ENCODE measurements around the gene SFTA2. TPM values are rescaled to one million over a fixed set of nuclear protein-coding genes. Genes with fewer than 3 reads are reported as not detected.

SFTA2 gene
- polyA plus RNA-seq, 4 donors = 0.95 to 1.3 (median 1.1) TPM

DNA sequence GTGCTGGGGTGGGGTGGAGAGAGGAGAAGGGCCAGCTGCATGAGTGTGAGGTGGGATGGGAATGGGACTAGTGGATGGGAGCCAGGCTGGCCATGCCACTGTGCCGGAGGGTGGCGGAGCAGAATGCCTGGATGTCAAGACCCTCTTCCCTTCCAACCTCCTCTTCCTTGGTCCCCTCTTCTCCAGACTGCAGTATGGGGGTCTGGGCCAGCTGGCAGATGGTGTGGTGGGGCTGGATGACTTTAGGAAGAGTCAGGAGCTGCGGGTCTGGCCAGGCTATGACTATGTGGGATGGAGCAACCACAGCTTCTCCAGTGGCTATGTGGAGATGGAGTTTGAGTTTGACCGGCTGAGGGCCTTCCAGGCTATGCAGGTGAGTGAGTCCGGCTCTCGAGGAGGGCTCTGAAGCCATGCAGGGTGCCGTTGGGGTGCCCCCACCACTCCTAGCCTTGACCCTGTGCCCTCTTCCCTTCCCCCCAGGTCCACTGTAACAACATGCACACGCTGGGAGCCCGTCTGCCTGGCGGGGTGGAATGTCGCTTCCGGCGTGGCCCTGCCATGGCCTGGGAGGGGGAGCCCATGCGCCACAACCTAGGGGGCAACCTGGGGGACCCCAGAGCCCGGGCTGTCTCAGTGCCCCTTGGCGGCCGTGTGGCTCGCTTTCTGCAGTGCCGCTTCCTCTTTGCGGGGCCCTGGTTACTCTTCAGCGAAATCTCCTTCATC is 40.0 kb downstream of the SFTA2 start:
- no peak for DNase-seq (ENCODE audit: low read depth in 4 of 4, low spot score in 2 of 4)

DNA sequence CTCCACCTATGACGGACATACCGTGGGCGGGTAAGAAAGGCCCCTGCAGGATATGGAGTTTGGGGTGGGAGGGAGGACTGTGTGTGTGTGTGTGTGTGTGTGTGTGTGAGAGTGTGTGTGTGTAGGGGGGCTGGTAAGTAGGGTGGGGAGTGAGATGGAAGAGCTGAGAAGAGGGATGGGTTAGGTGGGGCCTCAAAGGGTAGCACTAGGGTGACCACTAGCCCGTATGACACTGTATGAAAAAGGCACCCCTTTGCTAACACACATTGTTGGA is 40.6 kb downstream of the SFTA2 start:
- no peak for DNase-seq (ENCODE audit: low read depth in 4 of 4, low spot score in 2 of 4)

DNA sequence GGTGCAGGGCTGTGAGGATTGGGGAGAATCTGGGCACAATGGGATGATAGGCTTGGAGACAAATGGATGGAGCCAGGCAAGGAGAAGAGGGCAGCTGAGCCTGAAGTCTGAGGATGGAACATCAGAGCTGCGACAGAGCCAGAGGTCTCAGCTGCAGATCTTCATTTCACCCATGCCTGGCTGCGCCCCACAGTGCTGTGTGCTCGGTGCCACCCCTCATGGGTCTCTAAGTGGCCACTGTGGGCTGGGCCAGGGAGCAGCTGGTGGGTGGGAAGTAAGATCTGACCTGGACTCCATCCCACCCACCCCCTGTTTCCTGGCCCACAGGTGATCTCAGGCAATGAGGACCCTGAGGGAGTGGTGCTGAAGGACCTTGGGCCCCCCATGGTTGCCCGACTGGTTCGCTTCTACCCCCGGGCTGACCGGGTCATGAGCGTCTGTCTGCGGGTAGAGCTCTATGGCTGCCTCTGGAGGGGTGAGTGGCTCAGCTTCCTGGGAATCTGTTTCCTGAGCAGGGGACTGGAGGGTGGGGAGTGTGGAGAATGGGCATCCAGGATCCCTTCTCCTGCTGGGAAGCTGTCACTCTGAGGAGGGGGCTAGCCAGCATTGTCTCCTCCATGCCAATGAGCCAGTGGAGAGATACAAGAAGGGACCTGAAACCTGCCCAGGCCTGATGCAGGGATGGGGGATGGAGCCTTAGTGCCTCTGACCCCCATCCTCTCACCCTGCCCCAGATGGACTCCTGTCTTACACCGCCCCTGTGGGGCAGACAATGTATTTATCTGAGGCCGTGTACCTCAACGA is 41.1 kb downstream of the SFTA2 start:
- no peak for DNase-seq (ENCODE audit: low read depth in 4 of 4, low spot score in 2 of 4)

- no peak for DNase-seq (ENCODE audit: low read depth in 4 of 4, low spot score in 2 of 4)
Observed at GRCh38 chr6:30889921-30890645, 41.9 kb downstream of the SFTA2 start.

DNA sequence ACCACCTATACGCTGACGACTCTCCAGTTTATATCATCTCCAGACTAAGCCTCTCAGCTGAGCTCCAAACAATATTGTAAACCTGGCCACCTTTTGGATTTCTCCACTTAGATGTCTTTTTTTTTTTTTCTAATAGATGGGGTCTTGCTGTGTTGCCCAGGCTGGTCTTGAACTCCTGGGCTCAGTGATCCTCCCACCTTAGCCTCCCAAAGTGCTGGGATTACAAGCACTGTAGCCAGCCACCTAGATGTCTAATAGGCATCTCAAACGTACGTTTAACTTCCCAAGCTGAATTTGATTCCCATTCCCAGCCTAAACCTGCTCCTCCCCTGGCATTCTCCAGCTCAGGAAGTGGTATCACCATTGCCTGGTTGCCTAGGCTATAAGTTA is 42.5 kb downstream of the SFTA2 start:
- no peak for DNase-seq (ENCODE audit: low read depth in 4 of 4, low spot score in 2 of 4)

GRCh38 chr6:30888816-30889495 is 43.0 kb downstream of the SFTA2 start:
- no peak for DNase-seq (ENCODE audit: low read depth in 4 of 4, low spot score in 2 of 4)

- DNase-seq (ENCODE audit: low read depth in 4 of 4, low spot score in 2 of 4) = no peak
Observed at GRCh38 chr6:30887901-30888815, 43.8 kb downstream of the SFTA2 start.

DNA sequence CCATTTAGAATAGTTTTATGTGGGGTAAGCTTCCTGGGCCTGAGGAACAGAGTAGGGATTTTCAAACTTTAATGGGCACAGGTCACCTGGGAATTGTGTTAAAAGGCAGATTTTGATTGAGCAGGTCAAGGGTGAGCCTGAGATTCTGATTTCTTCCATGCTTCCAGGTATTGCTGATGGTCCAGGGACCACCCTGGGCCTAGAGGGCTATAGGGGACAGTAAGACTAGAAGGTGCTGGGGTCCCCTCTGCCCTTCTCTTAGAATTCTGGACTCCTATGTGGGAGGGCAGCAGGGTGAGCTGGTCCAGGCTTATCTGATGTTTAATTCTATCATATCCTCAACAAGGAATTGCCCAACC is 45.1 kb downstream of the SFTA2 start:
- DNase-seq (ENCODE audit: low read depth in 4 of 4, low spot score in 2 of 4) = no peak

- DNase-seq (ENCODE audit: low read depth in 4 of 4, low spot score in 2 of 4) = peak in 2 of 4 donors; percentile 66 to 78
Observed at GRCh38 chr6:30885999-30886896, 45.7 kb downstream of the SFTA2 start.

GRCh38 chr6:30885481-30885998 is 46.4 kb downstream of the SFTA2 start:
- DNase-seq (ENCODE audit: low read depth in 4 of 4, low spot score in 2 of 4) = no peak

DNA sequence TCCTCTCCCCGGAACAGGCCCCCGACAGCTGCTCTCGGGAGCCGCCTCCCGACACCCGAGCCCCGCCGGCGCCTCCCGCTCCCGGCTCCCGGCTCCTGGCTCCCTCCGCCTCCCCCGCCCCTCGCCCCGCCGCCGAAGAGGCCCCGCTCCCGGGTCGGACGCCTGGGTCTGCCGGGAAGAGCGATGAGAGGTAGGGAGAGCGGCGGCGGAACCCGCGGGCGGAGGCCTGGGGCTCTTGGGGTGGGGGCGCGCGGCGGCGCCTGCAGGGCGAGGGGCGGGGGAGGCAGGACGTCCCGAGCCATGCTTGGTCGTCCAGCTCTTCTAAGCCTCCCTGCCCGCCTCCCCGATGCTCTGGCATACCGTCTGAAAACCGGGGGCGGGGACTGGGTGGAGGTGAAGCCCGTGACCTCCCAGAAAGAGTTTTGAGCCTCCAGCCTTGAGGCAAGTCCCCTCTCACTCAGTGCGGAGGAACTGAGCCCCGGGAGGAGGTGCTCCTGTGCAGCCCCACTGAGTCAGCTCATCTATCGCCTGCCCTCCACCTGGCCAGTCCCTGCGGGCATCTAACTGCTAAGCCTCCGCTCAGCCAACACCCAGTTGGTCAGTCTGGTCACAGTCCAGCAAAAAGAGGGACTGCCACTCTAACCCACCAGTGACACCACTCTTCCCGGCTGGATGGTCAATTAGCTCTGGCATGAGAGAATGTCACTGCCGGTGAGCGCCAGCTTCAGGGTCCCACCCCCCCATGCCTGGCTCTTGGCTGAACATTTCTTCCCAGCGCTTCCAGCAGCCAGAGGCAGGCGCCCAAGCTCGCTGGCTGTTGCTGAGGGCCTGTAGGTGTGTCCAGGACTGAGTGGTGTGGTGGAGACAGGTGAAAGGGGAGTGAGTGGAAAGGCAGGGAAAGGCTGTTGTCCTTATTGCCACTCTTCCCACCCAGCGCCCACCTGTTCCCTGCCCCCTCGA is 47.2 kb downstream of the SFTA2 start:
- no peak for DNase-seq (ENCODE audit: low read depth in 4 of 4, low spot score in 2 of 4)

DNA sequence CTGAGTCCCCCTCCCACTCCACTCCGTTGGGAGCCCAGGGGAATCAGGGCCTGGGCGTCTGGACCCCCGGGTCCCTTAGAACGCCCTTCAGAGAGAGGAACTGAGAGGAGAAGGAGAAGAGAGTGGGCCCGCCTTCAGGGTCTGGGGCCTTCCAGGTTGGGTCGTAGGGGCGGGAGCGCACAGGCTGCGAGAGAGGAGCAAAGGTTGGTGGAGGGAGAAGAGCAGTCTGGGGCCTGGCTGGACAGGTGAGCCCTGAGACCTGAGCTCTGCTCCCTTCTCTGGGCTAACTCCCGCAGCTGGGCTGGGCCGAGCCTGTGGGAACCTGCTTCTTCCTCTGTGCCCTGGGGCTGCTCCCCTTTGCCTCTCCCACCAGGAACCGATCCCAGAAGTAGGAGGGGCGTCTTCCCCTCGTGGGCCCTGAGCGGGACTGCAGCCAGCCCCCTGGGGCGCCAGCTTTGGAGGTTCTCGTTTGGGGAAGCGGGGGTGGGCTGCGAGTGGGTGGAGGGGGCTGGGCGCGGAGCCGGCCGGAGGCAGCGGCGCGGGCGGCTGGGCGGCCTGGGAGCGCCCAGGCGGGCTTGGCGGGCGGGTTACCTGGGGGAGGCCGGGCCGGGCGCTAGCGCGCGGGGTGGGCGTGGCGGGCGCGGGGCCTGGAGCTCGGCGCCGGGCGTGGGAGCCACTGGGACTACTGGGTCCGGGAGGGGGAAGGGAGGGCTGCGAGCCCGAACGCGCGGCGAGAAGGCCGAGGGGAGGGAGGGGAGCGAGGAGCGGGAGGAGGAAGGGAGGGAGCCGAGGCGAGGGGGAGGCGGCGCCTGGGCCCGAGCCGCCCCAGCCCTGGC is 48.1 kb downstream of the SFTA2 start, which contains the start of gene DDR1:
DDR1 (plus strand) TSS at position 835 of the 836 bp plus-strand sequence. CDS start 4,211 bp downstream, outside the sequence.
- DNase-seq (ENCODE audit: low read depth in 4 of 4, low spot score in 2 of 4) = peak in 1 of 4 donors; percentile 73

DNA sequence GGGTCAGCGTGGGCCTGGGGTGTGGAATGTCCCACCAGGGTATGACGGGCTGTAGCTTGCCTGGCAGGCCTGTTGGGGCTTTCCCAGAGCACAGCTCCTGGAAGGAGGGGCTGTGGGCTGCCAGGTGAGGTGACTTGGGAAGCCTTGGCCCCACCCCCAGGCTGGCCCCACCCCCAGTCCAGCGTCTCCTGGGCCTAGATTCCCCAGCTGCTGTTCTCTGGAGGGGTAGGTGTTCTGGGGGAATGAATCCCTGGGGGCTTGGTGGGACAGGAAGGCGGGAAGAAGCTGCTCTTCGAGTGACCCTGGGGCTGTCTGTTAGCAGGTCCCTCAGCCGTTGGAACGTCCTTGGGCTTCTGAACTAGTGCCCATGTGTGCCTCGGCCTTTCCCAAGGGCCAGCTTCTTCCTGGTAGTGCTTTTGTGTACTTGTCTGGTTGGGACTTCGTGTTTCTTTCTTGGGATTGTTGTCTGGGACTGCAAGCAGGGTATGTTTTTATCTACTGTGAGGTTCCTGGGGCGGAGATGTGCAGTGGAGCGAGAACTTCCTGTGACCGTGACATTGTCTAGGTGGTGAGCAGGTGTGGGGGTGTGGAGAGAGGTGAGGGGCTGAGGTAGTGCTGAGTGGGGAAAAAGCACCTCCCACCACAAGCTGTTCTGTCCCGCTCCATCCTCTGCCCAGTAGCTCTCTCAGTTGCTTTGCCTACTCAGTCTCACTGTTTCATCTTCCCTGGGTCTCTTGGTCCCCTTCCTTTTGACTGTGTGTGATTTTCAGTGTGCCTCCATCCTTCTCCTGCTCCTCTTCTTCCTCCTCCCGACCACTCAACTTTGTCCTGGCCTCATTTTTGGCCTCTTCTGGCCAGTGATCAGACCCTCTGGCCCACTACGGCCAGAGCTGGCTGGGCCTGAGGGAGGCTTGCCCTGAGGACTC is 48.9 kb downstream of the SFTA2 start:
- no peak for DNase-seq (ENCODE audit: low read depth in 4 of 4, low spot score in 2 of 4)

- DNase-seq (ENCODE audit: low read depth in 4 of 4, low spot score in 2 of 4) = peak in 1 of 4 donors; percentile 64
Observed at GRCh38 chr6:30882204-30882758, 49.7 kb downstream of the SFTA2 start.
